Measurements from ENCODE around the gene LYG1. TPM values are rescaled to one million over a fixed set of nuclear protein-coding genes. Genes with fewer than 3 reads are reported as not detected.
"Not testable (repeated sequence)": the region's sequence is repeated elsewhere in the genome, so short reads cannot be mapped to it uniquely, and the experiment has no call there.

Gene LYG1
- polyA plus RNA-seq, 1 donor (not counting 4 experiments of a cell fraction or from before 2014, with no cell fraction given): 1.1 TPM

DNA sequence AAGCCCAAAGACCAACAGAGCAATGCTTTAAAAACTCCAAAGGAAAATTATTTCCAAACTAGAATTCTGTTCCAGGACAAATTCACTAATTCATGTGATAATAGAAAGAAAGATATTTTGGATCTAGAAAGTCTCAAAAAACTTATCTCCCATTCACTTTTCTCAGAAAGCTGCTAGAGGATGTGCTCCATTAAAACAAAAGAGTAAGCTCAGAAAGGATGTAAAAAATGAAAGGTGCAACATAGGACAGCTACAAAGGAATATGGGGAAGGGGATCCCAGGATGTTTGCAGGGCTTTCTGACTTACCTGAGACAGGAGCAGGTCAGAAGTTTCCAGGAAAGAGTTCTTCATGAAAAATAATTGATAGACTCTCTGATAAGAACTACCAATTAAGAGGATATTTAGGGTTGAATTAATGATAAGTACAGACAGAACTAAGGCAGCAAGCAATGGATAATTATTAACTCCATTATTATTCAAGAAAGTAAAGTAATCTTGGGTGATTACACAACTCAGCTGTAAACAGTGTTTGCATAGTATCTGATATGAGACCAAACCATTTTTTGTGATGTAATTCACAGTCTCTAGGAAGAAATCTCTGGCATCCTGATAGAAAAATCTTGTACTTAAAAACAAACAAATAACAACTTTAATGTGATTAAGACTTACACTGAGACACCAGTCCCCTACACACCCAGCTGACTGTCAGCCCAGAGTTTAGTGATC, 20.9 kb downstream of the LYG1 start:
- dilution Hi-C loops (cut with MboI; ENCODE audit: extremely low pct_ligation_motif_present, low sequenced_read_pairs): no loop called here
- H4K20me1 ChIP-seq (ENCODE audit: control insufficient read depth, extremely low read depth, insufficient read depth, low read length): no peaks in the 10 kb centered on the region
- H2AFZ ChIP-seq (ENCODE audit: control insufficient read depth, low read length): no peak overlapping the region
- H3K27ac ChIP-seq (ENCODE audit: control insufficient read depth, insufficient read depth, low read length): no peak overlapping the region
- H3K9me1 ChIP-seq (ENCODE audit: control insufficient read depth, extremely low read depth, insufficient read depth, low read length): no peaks in the 10 kb centered on the region
- H3K9me3 ChIP-seq (ENCODE audit: control insufficient read depth, low read depth, low read length): no peaks in the 10 kb centered on the region
- H3K4me2 ChIP-seq (ENCODE audit: control insufficient read depth, extremely low read depth, insufficient read depth, low read depth, low read length): no peak overlapping the region
- no peaks in the 10 kb centered on the region for H3K27me3 ChIP-seq (ENCODE audit: control insufficient read depth, extremely low read depth, insufficient read depth, low read length)
- no peak for FAIRE-seq
- peaks cover 8% of the 10 kb centered on the region for H3K4me1 ChIP-seq (ENCODE audit: control insufficient read depth, extremely low read depth, insufficient read depth, low read length)
- H3K79me2 ChIP-seq (ENCODE audit: control insufficient read depth, insufficient read depth, low read length): no peaks in the 10 kb centered on the region
- no peak for DNase-seq (ENCODE audit: low read depth, low spot score)
- TF ChIP-seq EZH2 (IDR thresholded peaks at IDR 0.05; ENCODE audit: low read length): no peak
- no peak for TF ChIP-seq CTCF (optimal IDR thresholded peaks at IDR 0.05 in 1 of 3, IDR thresholded peaks at IDR 0.05 in 1 of 3, conservative IDR thresholded peaks at IDR 0.05 in 1 of 3; ENCODE audit: extremely low read depth in 1 of 3, insufficient read depth in 2 of 3, low read length in 3 of 3)
- no peaks in the 10 kb centered on the region for H3K36me3 ChIP-seq (ENCODE audit: control insufficient read depth in 2 of 2, extremely low read depth in 1 of 2, insufficient read depth in 2 of 2, low read length in 2 of 2)
- H3K4me3 ChIP-seq (ENCODE audit: control insufficient read depth in 2 of 3, extremely low read depth in 1 of 3, insufficient read depth in 2 of 3, low read depth in 1 of 3, low read length in 3 of 3): no peak overlapping the region
- H3K9ac ChIP-seq (ENCODE audit: control insufficient read depth, extremely low read depth, insufficient read depth, low read length): no peak overlapping the region

GRCh38 chr2:99278793-99279291, 22.2 kb downstream of the LYG1 start:
- no peak overlapping the region for H3K9ac ChIP-seq (ENCODE audit: control insufficient read depth, extremely low read depth, insufficient read depth, low read length)
- DNase-seq (ENCODE audit: low read depth, low spot score) (no peak), FAIRE-seq (peak; percentile 44)
- no peaks in the 10 kb centered on the region for H3K36me3 ChIP-seq (ENCODE audit: control insufficient read depth in 2 of 2, extremely low read depth in 1 of 2, insufficient read depth in 2 of 2, low read length in 2 of 2)
- no peaks in the 10 kb centered on the region for H3K9me1 ChIP-seq (ENCODE audit: control insufficient read depth, extremely low read depth, insufficient read depth, low read length)
- no peaks in the 10 kb centered on the region for H3K9me3 ChIP-seq (ENCODE audit: control insufficient read depth, low read depth, low read length)
- H3K4me2 ChIP-seq (ENCODE audit: control insufficient read depth, extremely low read depth, insufficient read depth, low read depth, low read length): peak overlapping the region; percentile 14
- H3K4me1 ChIP-seq (ENCODE audit: control insufficient read depth, extremely low read depth, insufficient read depth, low read length): peaks cover 8% of the 10 kb centered on the region
- no peak overlapping the region for H3K4me3 ChIP-seq (ENCODE audit: control insufficient read depth in 2 of 3, extremely low read depth in 1 of 3, insufficient read depth in 2 of 3, low read depth in 1 of 3, low read length in 3 of 3)
- no peaks in the 10 kb centered on the region for H3K27me3 ChIP-seq (ENCODE audit: control insufficient read depth, extremely low read depth, insufficient read depth, low read length)
- H2AFZ ChIP-seq (ENCODE audit: control insufficient read depth, low read length): no peak overlapping the region
- H3K79me2 ChIP-seq (ENCODE audit: control insufficient read depth, insufficient read depth, low read length): no peaks in the 10 kb centered on the region
- no peaks in the 10 kb centered on the region for H4K20me1 ChIP-seq (ENCODE audit: control insufficient read depth, extremely low read depth, insufficient read depth, low read length)
- H3K27ac ChIP-seq (ENCODE audit: control insufficient read depth, insufficient read depth, low read length): no peak overlapping the region
- dilution Hi-C loops (cut with MboI; ENCODE audit: extremely low pct_ligation_motif_present, low sequenced_read_pairs): no loop called here
- TF ChIP-seq EZH2 (IDR thresholded peaks at IDR 0.05; ENCODE audit: low read length): no peak
- TF ChIP-seq CTCF (optimal IDR thresholded peaks at IDR 0.05 in 1 of 3, IDR thresholded peaks at IDR 0.05 in 1 of 3, conservative IDR thresholded peaks at IDR 0.05 in 1 of 3; ENCODE audit: extremely low read depth in 1 of 3, insufficient read depth in 2 of 3, low read length in 3 of 3): no peak

DNA sequence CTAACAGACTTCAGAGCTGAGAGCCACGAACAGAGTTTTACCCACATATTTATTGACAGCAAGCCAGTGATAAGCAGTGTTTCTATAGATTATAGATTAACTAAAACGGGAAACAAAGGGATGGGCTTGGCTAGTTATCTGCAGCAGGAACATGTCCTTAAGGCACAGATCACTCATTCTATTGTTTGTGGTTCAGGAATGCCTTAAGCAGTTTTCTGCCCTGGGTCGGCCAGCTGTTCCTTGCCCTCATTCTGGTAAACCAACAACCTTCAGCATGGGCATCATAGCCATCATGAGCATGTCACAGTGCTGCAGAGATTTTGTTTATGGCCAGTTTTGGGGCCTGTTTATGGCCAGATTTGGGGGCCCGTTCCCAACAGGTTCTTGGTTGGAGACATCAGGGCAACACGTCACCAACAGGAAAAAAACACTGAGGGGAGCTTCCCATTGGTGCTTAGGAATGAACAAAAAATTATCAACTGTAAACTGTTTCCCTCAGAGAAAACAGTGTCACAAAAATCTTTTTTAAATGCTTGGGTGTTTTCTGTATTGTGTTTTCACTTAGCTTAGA, 22.7 kb downstream of the LYG1 start:
- H3K9me3 ChIP-seq (ENCODE audit: control insufficient read depth, low read depth, low read length); H3K9me1 ChIP-seq (ENCODE audit: control insufficient read depth, extremely low read depth, insufficient read depth, low read length); H3K27ac ChIP-seq (ENCODE audit: control insufficient read depth, insufficient read depth, low read length); FAIRE-seq; H3K36me3 ChIP-seq (ENCODE audit: control insufficient read depth in 2 of 2, extremely low read depth in 1 of 2, insufficient read depth in 2 of 2, low read length in 2 of 2); H3K9ac ChIP-seq (ENCODE audit: control insufficient read depth, extremely low read depth, insufficient read depth, low read length); H3K4me1 ChIP-seq (ENCODE audit: control insufficient read depth, extremely low read depth, insufficient read depth, low read length); H4K20me1 ChIP-seq (ENCODE audit: control insufficient read depth, extremely low read depth, insufficient read depth, low read length); DNase-seq (ENCODE audit: low read depth, low spot score); H3K27me3 ChIP-seq (ENCODE audit: control insufficient read depth, extremely low read depth, insufficient read depth, low read length); H3K79me2 ChIP-seq (ENCODE audit: control insufficient read depth, insufficient read depth, low read length); H2AFZ ChIP-seq (ENCODE audit: control insufficient read depth, low read length); dilution Hi-C loops (cut with MboI; ENCODE audit: extremely low pct_ligation_motif_present, low sequenced_read_pairs); H3K4me3 ChIP-seq (ENCODE audit: control insufficient read depth in 2 of 3, extremely low read depth in 1 of 3, insufficient read depth in 2 of 3, low read depth in 1 of 3, low read length in 3 of 3): not testable (repeated sequence)
- H3K4me2 ChIP-seq (ENCODE audit: control insufficient read depth, extremely low read depth, insufficient read depth, low read depth, low read length): peak overlapping the region; percentile 14

Measured in keratinocyte (primary cell).